LNCaP clone FGC (cell line): Measurements from ENCODE around the gene DLST.

ENCODE experiments used
- DNase-seq: peaks from one replicate; pipeline ENCODE4 v3.0.0-alpha.2; 2011; ENCODE audit warnings: low read depth
- H3K4me3 ChIP-seq: 2 replicates; pipeline ENCODE4 v1.5.1; 2011; ENCODE audit warnings: mild to moderate bottlenecking, low read depth, low read length, control low read depth
- TF ChIP-seq, protein P1 (sequence below): IDR thresholded peaks from 2 replicates; pipeline ENCODE4 v1.5.1; 2012; ENCODE audit warnings: mild to moderate bottlenecking; ENCODE audit not compliant: control insufficient read depth, insufficient read depth; ENCODE audit errors: extremely low read depth

The DLST gene

DNA sequence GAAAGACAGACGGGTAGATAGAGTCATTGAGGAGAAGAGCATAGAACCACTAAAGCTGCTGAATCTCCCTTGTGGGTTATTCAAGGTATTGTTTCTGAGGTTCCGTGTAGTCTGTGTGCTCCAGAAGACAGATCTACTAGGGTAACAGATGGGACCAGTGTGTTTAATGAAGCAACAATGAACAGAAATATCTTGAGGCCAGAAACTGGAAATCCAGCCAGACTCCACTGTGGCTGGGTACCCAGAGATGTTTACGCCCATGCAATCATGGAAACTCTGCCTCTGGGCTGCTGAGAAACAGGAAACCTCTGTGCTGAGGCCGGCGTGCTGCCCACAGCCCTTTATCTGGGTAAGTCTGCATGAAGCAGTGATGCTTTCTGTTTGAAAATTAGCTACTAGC is 14.0 kb upstream of the DLST start:
- DNase-seq = no peak
- TF ChIP-seq, protein P1, sequence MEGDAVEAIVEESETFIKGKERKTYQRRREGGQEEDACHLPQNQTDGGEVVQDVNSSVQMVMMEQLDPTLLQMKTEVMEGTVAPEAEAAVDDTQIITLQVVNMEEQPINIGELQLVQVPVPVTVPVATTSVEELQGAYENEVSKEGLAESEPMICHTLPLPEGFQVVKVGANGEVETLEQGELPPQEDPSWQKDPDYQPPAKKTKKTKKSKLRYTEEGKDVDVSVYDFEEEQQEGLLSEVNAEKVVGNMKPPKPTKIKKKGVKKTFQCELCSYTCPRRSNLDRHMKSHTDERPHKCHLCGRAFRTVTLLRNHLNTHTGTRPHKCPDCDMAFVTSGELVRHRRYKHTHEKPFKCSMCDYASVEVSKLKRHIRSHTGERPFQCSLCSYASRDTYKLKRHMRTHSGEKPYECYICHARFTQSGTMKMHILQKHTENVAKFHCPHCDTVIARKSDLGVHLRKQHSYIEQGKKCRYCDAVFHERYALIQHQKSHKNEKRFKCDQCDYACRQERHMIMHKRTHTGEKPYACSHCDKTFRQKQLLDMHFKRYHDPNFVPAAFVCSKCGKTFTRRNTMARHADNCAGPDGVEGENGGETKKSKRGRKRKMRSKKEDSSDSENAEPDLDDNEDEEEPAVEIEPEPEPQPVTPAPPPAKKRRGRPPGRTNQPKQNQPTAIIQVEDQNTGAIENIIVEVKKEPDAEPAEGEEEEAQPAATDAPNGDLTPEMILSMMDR = no peak

DNA sequence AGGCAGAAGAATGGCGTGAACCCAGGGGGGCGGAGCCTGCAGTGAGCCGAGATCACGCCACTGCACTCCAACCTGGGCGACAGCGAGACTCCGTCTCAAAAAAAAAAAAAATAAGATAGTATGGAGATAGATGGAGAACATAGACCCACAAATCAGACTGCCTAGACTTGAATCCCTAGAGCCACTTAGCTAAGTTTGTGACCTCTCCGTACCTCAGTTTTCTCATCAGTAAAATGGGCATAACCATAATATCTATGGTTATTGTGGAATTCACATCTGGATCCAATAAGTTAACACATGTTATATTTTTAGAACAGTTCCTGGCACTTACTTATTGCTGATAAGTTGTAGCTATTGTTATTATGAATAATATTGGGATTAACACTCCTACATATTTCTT is 13.0 kb upstream of the DLST start:
- TF ChIP-seq, protein P1 = no peak
- no peak overlapping the region for H3K4me3 ChIP-seq
- no peak for DNase-seq

More for the DNA sequence above, 14.0 kb upstream of the DLST start:
- no peak overlapping the region for H3K4me3 ChIP-seq

DNA sequence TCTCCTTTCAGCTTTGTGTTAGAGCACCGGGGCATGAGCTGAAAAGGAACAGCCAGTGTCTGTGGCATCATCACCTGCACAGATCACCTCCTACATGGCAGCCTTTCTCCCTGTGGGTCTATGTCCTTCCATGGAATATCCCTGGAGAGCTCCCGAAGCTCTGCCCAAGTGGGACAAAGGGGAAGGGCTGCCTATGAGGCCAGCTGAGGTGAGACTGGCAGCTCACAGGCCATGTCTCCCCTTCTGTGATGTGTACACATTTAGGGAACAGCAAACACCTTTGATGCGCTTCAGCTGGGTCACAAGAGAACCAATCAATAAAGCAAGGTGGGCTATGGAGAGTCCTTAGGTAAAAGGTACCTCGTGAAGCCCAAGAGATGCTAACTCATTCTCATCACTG is 9.9 kb upstream of the DLST start:
- no peak overlapping the region for H3K4me3 ChIP-seq
- no peak for DNase-seq
- TF ChIP-seq, protein P1 = no peak

DNA sequence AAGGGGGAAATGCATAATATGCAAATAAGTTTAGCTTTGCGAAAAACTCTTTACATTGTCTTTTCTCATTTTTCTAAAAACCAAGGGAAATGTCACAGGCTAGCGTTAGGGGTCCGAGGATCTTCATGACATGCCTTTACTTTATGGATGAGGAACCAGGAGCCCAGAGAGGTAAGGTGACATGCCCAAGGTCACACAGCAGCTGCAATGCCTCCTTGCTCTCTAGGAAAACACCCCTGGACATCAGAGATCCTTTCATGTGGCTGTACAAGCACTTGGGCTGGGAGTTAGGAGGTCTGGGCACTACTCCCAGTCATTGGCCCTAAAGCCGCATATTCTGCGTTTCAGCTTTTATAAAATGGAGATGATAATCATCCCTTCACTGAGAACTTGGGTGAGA is 6.5 kb upstream of the DLST start:
- DNase-seq = no peak
- no peak overlapping the region for H3K4me3 ChIP-seq
- TF ChIP-seq, protein P1 = no peak

DNA sequence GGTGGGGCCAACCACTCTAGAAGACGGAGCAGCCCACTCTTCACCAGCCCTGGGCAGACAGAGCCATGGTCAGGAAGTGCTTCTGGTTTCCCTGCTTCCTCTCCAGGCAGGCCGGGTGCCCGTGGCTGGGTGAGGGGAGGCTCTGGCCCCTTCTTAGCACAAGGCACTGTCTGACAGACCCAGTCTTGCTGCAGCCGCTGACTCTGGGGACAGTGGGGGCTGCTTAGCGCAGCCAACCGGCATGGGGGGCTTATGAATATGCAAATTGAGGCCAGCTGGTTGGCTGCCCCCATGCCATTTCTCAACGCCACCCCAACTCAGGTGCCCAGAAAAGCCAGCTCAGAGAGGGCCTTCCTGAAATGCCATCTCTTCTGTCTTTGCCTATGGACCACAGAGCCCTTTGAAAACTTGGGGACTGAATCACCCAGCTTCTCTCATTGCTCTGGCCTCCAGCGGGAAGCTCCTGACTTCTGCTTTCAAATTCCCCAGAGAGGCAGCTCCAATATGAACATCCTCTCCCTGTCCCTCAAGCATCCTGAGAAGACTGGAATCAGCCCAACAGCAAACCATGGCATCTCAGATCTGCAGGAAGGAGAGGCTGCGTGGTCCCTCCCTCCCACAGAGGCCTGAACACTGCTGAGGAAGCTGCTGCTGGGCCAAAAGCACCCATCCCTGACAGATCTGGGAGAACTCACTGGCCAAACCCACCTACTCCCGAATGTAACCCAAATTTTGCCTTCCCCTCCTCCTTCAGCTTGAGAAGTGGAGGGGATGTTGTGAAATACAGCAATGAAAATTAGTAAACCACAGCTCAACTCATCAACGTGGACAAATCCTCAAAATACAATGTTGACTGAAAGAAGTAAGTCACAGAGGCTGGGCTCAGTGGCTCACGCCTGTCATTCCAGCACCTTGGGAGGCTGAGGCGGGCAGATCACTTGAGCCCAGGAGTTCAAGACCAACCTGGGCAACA is 5.5 kb upstream of the DLST start, which contains the start of gene PROX2:
Gene PROX2 (minus strand): TSS at position 205 of the 973 bp plus-strand sequence. CDS start 12,311 bp downstream, outside the sequence.
- no peak for DNase-seq
- TF ChIP-seq, protein P1 = no peak
- no peak within 1 kb of the TSS for H3K4me3 ChIP-seq

DNA sequence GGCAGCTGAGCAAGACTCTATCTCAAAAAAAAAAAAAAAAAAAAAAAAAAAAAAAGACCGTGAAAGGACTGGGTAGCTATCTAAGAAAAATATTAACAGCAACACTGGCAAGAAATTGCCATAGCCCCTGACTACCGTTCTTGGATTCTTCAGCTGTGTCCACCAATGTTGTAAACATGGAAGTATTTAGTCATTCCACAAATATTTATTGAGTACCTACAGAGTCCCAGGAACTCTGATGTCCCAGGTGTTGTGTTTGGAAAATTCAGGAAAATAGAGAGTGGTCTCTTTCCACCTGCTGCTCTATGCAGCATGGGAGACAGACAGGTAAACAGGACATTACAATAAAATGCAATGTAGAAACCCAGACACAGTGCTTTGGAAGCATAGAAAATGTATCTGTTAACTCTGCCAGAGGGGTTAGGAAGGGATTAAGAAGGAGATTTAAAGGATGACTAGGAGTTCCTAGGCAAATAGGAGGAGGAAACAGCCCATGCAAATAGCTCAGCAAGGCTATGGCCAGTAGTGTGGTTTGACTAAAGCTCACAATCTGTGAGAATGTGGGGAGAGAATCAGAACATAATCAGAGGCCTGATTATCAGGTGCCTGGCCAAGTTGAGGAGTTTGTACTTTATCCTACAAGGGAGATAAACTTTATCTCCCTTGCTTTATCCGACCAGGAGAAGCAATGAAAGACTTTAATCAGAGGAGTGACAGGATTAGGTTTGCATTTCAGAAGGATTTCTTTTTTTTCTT is 2.1 kb upstream of the DLST start:
- H3K4me3 ChIP-seq = no peak overlapping the region
- DNase-seq = no peak
- TF ChIP-seq, protein P1 = no peak
